SIG-M5 (cell line): ENCODE data around the gene SUGCT.

ENCODE experiments used
- DNase-seq: peaks from one replicate; lab custom pipeline; 2025; lab: John Stamatoyannopoulos, UW

Gene SUGCT

DNA sequence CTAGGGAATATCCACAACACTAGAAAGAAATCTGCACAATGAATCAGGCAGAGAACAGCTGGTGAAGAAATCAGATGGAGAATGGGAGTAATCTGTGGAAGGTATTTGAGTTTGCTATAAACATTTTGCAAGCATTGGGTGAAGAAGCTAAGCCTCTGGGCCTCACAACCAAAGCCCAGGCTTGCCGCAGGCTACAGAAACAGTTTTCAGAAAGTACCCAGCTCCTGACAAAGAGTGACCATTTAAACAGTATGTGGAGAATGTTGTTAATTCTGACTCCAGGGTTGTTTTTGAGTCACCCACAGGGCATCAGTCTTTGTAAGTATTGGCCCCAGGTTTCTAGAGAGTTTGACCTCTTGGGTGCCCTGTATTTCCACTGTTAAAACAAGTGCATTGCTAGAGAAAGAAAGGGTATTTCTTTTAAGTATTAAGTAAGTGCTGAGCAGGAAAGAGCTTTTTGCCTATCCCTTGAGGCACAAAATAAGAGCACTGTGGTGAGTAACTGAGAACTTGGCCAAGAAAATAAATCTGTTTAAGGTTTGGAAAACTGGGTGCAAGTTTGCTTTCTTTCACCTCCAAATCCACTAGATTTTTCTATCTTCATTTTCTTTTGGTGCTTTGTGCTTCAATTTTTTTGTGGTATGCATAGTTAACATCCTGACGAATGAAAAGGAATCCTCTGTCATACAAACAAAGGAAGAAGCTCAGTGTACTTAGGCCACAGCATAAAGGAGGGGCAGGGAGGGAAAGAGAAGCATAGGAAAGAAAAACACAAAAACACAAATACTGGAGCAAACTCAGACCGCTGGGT is 691.8 kb downstream of the SUGCT start:
- DNase-seq = no peak

DNA sequence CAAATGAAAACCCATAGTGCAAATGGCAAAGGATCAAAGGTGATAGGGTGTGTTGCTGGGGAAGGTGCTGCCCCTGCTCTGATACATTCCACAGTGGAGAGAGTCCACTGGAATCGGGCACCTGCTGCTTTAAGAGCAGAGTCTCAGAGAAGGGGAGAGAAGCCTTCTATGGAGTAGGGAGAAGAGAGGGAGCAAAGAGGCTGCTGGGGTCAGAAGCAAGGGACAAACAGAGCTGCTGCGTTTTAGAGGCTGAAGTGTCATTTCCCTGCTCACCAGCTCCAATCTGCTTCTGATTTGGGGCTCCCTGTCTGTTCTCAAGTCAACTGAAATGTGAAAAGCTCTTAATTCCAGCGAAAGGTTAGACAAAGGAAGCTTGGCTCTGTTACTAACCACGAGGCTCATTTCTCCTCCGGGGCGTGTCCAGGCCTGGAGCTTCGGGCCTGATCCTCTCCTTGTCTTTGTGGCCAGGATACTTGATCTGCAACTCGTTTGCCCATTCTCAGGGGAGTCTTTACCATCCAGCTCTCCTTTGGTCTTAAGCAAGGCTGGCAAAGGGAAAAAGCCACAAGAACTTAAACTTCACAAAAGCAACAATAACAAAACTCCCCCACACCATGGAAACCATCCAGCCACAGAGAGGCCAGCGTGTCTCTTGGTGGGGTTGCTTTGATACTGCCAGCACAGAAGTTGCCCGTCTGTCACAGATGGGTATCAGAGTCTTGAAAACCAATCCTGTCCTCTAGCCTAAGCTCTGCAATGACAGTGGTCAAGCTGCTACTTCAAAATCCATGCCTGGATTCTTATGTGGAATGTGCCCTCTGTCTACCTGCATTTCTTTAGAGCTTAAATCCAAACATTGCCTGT is 692.6 kb downstream of the SUGCT start:
- DNase-seq = no peak

DNA sequence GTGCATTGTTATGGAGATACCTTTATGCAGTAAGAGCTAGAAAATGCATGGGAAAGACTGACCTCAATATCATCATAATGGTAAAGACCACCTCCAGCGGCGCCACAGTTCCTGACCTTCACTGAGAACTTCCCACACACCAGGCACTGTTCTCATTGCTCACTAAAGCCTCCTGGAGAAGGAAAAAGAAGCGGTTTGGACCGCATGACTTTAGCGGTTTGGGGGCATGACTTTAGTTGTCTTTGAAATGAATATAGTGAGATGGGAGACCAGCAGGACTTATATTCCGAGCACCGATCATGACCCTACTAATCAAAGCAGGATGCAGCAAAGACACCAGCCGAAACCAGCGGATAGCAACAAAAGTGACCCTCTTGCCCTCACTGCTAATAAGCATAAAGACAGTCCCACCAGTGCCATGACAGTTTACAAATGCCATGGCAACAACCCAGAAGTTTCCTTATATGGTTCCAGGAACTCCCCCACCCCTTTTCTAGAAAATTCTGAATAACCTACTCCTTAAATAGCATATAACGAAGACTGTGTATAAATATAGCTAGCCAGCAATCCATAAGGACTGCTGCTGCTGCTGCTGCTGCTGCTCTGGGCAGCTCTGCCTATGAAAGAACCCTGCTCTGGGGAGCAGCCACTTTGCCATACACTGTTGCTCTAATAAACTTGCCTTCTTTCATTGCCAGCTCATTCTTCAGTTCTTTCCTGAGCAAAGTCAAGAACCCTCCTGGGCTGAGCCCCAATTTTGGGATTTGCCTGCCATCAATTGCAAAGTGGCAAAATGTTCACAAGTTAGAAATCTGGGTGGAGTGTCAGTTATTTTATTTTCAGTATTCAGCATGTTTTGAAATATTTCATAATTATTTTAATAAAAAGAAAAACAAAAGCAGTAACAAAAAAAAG is 694.1 kb downstream of the SUGCT start:
- no peak for DNase-seq

DNA sequence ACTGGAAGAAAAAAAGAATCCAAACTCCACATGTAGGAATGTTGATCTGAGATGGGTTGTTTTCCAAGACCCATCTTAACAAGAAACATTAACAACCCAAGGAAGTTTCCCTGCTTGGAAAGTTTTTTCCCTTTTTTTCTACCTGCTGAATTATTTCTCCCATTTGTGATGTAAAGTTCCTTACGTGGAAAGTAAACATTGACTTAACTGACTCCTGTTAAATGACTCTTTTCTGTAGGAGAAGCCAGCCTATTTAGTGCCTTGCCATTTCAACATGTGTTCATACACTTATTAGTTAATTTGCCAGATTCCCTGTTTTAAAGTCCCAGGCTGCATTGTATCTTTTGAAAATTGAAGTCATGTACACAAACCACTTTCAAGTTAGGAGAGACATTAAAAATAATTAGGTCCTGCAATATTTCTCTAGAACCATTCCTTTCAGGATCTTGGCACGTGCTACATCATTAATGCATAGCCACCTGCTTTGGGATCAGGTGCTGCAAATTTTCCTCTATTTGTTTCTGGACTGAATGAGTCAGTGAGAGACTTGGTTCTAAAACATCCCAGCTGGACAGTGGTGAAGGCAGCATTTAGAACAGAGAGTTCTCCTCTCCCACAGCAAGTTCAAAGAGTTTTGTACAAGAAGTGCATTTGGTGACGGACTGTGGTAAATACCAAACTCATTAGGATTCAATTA is 698.5 kb downstream of the SUGCT start:
- no peak for DNase-seq

DNA sequence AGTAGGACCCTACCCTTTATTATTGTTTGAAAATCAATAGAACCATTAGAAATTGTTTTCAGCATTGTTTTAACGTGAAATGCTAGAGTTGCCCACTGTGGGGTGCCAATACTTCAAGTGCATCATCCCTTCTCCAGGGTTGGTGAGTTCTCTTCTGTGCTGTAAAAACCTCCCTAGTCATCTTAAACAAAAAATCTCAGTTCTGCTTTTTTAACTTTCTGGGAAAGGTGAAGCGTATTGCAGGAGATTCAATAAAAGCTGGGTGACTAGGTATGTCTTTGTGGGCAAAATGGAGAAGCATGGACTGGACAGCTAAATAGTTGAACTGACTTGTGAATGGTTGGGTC is 699.1 kb downstream of the SUGCT start:
- no peak for DNase-seq

DNA sequence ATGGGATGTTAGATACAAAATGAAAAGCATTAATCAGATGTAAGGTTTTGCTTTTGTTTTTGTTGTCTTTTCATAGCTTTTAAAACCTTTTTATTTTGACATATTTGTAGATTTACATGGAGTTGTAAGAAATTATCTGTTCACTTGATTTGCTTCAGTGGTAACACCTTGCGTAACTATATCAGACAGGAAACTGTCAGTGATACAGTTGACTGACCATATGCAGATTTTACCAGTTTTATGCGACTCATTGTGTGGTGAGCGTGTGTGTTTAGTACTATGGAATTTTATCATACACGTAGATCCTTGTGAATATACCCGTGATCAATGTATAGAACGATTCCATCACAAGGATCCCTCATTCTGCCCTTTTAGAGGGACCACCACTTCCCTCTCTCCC is 701.4 kb downstream of the SUGCT start:
- no peak for DNase-seq

DNA sequence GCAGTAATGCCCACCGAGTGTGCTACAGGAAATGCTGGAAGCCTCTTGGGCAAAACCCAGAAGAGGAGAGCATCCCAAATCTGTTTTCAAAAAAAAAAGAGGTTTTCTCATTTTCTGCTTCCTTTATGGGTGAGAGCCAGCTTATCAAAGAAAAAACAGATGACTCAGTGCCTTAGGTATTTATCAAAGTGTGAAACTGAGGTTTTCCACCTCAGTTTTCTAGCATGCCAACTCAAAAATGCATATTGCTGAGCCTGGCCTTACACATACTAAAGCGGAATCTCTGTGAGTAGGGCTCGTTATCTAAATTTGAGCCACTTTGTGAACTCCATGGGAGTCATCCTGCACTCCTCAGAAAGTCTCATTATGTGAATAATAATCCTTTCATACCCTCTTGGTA is 705.1 kb downstream of the SUGCT start:
- DNase-seq = no peak

DNA sequence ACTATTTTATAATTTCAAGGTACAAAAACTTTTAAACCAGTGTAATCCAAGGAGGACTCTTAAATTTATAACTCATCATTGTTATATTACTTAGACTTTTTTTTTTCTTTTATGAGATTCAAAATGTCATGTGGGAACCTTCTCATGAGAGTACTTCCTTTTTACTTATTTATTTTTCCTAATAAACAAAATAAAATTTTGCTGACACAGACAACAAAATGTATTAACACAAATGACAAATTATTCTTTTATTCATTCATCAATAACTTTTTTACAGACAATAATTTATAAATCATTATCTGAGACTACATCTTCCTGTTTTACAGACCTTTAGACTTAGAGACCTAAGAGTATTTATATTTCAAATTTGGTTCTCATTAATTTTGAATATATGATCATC is 706.2 kb downstream of the SUGCT start:
- no peak for DNase-seq

DNA sequence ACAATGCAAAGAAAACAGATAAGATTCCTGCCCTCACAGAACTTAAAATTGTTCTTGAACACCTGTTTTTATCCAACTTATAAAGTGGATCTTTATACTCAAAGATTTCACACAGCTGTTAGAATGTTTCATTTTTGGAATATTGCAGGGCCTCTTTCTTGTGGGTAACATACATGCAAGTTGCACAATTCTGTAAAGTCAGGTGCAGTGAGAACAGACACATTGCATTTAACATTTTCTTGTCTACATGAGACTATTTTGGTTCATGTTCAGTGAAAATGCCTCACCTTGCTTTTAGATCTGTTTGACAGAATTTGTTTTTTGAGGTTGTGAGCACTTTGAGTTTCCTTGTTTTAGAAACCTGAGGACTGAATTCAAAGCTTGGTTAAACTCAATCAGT is 707.8 kb downstream of the SUGCT start:
- DNase-seq = no peak

DNA sequence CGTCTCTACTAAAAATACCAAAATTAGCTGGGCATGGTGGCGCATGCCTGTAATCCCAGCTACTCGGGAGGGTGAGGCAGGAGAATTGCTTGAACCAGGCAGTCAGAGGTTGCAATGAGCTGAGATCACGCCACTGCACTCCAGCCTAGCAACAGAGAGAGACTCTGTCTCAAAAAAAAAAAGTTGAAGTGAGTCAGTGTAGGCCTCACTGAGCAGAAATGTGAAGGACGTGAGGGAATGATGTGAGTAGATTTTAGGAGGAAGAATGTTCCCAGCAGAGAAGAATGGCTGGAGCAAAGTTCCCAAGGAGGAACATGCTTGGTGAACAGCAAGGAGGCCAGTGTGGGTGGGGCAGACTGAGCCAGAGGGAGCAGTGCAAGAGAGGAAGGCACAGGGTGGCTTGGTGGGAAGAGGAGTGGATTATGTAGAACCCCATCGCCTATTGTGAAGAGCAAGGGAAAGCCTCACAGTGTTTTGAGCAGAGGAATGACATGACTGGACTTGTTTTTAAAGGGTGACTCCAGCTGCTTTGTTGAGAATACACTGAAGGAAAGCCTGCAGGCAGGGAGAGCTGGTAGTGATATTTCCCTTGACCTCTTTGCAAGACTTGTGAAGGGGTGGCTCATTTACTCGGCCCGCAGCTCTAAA is 708.7 kb downstream of the SUGCT start:
- DNase-seq = no peak

DNA sequence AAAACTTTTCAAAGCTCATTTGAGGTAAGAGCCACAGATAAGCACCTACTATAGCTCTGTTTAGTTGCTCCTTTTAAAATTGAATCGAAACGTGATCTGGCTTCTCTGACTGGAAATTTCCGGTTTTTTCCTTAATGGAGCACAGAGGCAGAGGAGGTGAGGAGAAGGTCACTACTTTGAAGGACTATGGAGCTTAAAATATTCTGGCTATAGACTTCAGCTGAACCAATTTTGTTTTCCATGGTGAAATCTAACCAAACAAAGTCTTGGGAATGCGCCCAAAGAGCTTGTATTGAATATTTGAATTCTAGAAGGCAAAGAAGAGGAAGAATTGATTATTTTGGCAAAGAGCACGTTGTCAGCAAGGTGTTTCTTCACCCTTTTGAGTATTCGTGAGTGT is 711.1 kb downstream of the SUGCT start:
- DNase-seq = no peak

DNA sequence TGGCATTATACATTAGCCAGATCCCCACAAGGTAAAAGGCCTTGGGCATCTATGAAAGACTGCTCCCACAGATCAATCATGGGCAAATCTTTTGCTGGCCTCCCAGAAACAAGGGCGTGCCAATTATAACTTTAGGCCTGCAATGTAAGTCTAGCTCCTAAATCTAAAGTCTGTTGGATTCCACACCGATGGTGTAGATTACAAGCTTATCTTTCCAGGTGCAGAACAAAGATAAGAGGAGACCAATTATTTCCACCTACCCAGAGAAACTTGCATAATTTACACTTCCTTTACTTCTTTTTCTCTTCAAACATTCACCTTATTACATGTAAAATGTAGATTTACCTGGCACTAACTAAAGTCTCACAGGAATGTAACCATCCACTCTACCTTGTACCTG is 713.1 kb downstream of the SUGCT start:
- DNase-seq = no peak

DNA sequence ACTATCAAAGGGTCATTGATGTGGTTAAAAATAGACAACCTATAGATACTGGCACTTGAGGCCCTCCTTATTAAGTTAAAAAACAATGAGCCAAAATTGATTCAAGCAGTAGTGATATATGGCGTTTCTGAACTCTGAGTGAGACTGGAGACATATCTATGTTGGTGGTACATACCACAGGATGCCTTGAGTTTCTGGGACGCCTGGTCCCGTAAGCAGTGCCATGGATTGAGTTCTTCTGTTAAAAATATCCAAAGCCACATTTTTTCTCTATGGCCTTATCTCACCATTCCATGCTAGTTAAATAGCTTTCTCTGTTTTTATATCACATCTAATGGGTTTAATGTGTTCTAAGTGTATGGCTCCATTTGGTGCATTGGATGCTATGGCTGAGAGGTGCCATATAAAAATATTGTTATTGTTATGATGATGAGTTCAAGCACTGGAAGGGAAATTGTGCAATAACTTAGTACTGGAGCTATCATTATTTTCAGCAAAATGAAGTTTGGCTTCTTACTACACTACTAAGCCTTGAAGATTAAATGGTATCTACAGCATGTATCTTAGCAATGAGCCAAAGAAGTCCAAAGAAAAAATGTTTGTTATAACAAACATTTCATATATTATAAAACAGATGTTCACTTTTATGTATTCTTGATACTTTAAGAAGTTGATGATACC is 713.9 kb downstream of the SUGCT start:
- no peak for DNase-seq

DNA sequence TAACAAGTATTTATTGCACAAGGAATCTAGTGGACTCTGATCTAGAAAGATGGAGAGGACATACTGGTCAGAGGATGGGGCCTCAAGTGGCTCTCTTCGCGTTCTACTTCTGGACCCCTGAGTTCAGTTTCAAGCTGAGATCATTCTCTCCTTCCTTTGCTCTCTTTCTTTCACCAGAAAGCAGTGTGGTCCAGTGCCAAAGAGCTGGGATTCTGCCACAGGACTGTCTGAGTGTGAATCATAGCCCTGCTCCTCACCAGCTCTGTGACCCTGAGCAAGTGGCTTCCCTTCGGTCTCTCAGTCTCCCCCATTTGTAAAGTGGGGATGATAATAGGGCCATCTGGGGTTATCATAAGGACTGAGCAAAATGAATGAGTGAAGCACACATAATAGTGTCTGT is 715.2 kb downstream of the SUGCT start:
- no peak for DNase-seq

DNA sequence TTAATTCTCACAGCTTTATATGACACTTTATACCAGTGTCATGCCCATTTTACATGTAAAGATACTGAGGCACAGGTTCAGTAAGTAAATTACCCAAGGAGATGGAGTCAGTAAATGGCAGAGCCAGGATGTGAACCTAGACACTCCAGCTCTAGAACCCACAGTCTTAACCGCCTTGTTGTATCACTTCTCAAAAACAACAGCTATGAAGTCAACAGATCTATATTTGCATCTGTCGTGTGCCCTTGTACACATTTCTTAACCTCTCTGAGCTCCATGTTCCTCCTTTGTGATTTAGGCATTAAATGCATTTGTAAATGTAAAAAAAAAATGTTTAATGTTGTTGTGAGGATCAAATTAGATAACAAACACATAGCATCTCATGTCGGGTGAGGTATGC is 716.2 kb downstream of the SUGCT start:
- DNase-seq = no peak

DNA sequence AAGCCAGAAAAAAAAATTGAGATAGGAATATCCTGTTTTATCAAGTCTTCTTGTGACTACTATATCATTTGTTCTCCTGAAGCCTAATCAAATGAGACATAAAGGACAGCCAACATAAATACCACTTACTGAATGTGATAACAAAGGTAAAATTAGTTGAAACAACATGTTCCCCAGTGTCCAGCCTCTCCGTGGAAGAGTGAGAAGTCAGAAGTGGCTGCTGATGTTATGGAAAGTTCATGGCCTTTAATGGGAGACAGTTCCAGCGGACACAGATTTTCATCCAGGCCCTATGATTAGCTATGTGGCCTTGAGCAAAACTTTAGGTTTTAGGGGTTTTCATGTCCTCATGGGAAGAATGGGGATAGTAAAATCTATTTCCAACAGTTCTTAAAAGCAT is 724.3 kb downstream of the SUGCT start:
- DNase-seq = no peak

DNA sequence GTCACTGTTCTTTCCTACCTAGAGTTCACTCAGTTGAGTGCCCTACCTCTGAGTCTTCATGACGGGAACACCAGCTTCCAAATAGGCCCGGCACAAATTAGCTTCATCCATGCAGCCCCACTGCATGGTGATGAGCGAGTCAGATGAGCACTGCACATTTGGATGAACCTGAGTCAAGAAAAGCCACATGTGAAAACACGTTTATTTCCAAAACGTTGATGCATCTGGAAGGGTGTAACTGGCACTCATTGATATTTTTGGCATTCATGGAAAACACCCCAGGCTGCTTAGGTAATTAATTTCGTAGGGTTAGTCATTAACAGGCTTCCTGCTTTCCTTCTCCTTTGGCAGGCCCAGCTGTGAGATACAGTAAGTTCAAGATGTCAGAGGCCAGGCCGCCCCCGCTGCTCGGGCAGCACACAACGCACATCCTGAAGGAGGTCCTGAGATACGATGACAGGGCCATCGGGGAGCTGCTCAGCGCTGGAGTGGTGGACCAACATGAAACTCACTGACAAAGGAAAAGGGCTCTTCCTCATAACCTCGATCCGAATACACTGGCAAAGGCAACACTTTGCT is 725.2 kb downstream of the SUGCT start:
- DNase-seq = no peak

DNA sequence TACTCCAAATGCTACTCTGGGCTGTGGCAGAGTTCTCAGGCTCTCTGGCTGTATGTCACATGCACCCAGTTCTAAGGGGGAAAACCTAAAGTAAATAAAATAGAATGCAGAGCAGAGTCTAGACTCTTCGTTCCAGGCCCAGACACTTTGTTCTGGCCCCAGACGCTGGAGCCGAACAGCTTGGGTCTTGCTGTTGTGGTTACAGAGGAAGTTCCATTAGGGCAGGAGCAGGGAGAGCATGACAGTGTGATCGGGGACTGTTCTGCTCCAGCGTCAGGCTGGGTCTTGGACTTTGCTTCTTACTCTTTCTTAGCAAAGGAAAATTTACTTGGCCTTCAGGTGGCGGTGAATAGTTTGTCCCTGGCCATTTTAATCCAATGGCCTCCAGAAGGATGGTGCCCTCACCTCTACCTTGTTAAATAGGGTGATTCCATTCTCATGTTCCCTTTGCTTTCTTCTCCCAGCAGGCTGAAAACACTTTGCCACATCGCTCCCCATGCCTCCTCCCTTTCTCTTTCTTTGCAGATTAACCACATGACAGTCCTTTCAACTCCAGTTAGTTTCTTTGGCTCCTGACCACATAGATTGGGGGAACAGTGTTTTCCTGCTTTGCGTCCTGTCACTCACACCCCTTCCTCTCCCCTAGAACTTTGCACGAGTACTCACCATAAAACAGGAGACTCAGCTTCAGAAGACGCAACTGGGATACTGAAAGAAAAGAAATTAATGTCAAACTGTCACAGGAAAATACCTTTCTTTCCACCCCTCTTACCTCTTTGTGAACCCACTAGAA is 730.8 kb downstream of the SUGCT start:
- DNase-seq = no peak

DNA sequence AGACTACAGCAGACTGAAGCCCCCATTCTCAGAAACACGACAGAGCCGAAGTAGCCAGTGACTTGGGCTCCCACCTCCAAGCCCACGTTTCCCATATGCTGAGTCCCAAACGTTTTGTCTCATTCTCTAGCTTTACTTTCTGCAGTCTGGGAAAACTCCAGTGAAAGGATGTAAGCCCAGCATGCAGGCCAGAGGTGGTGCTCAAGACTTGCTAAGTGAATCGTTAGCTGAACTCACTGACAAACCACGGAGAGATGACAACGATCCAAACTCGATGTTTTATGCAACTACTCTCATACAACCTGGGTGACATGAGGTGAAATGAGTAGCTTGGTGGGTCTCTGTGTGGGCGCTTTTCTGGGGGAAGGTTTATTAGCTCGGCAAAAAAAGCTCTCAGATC is 731.8 kb downstream of the SUGCT start:
- no peak for DNase-seq

DNA sequence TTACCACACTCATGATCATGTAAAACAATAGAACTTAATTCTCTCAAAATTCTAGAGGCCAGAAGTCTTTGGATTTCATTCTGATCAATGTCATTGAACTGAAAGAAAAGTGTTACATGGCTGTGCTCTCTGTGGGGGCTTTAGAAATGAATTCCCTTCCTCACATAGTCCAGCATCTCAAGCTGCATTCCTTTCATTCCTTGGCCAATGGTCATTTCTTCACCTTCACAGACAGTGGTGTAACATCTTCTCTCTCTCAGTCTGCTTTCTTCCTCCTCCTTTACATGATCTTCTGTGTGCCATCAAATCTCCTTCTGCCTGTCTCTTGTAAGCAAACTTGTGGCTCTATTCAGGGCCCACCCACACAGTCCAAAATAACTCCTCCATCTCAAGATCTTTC is 735.3 kb downstream of the SUGCT start:
- DNase-seq = no peak
